ENCODE data around the gene HLA-DPA1.
A peak's percentile ranks its signal among the peaks of the same experiment; 100 is the strongest.
"Not testable (repeated sequence)": the region's sequence is repeated elsewhere in the genome, so short reads cannot be mapped to it uniquely, and the experiment has no call there.

The HLA-DPA1 gene

DNA sequence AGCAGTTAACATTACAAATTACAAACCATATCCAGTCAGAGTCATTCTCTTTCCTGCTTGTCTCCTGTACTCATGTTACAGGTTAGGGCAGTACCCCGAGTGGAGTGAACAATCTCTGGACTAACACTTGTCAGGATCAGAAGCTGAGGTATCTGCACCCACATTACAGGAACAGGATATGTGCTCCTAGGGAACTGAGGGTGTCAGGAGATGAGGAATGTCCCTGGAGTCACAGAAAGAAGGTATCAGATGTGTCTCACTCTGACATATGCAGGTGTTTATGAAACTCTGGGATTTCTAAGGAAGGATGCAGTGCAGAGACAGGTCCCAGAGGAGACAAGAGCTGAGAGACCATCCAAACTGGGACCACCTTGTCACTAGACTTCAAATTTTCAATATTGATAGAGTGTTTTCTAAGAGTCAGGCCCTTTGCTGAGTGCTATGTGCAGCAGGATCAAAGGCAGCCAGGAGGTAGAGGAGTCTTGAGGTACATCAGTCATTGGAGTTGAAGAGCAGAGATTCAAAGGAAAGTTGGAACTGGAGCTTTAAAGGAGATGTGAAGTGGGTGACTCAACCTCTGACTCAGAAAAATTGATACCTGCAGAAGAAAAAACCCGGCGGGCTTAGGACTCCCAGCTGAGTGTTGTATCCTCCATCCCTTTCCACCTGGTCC is 14.9 kb upstream of the HLA-DPA1 start:
- DNase-seq = no peak

DNA sequence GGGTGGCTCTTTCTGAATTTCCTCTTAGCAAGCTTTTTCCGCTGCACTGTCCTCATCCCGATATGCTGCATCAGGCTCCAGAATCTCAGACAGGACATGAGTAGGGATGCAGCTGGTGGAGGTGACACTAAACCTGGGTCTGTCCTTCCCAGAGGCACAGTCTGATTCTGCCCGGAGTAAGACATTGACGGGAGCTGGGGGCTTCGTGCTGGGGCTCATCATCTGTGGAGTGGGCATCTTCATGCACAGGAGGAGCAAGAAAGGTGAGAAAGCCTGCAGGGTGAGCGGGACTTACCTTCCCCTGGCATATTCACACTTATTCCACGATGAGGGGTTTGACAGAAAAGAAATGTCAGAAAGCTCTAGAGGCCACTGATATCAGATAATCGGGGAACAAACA is 12.2 kb upstream of the HLA-DPA1 start:
- DNase-seq = no peak

GRCh38 chr6:33082702-33083101 is 9.3 kb upstream of the HLA-DPA1 start:
- DNase-seq = peak; percentile 13 to 53

DNA sequence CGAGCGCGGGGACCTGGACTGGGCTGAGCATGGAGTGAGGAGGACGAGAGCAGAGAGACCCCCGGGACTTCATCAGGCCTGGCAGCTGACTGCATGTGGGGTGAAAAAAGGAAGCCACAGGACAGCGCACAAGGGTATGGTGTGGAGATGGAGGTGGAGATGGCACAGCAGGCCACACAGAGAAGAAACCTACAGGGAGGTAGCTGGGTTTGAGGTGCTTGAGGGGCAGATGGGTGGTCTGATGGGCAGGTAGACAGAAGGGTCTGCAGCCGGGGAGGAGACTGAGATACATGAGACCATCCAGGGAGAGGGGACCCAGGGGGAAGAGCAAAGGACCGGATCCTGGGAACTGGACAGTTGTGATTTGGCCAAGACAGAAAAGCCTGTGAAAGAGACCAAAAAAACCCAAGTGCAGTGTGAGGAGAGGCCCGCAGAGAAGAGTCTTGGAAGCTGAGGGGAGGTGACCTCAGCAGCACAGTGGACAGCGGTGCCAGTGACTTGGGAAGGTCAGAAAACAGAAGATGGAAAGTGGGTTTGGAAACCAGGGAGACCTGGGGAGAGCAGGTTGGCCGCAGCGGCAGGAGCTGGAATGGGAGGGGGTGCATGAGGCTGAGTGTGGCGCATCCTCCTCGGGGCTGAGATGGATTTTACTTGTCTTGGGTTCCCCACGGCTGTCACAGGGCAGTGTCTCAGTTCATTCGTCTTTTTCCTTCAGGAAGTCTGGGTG is 7.8 kb upstream of the HLA-DPA1 start:
- DNase-seq = no peak

- DNase-seq = no peak
These were observed 7.0 kb upstream of the HLA-DPA1 start for GRCh38 chr6:33080127-33081089.

GRCh38 chr6:33079580-33079979 is 6.1 kb upstream of the HLA-DPA1 start:
- no peak for DNase-seq

DNA sequence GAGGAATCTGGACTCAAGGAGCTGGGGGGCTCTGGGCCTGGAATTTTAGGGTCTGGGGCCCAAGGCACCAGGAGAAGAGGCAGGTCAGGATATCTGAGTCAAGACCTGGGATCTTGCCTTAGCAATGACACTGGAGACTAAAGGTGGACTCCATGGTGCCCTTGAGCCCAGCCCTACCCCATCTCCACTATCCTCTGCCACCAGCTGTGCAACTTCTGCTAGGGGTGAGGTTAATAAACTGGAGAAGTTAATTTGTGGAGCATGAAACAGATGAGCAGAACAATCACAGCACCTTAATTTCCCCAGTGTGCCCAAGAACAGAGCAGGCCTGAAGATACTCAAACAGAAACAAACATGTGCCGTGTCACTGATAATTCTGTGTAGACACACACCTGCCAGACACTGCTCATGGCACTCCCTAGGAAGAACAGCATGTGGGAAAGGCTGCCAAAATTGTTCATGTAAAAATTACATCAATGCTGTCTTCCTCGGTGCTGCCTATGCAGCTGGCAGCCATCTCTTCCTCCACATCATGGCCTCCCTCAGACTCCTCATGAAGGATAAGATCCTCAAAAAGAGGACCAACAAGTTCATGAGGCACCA is 5.6 kb upstream of the HLA-DPA1 start:
- DNase-seq = no peak

GRCh38 chr6:33078442-33078841 is 5.0 kb upstream of the HLA-DPA1 start:
- DNase-seq = no peak

DNA sequence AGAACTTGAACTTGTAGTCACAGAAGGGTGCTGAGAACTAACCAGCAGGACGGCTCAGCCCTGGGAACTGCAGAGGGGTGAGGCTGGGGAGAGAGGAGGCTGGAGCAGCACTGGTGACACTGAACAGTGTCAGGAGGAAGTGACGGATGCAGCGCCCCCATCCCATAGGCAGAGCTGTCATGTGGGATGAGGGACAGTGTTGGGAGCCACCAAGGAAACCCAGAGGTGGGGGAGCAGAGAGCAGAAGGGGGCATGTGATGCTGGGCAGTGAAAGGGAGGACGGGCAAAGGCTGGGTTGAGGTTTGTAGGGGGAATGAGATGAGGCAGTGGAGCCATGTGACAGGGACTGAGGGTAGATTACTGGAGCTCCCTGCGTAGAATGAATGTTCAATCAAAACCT is 4.5 kb upstream of the HLA-DPA1 start:
- no peak for DNase-seq

- DNase-seq = no peak
These were observed 3.0 kb upstream of the HLA-DPA1 start for GRCh38 chr6:33076406-33076934.

GRCh38 chr6:33075568-33076405 is 2.3 kb upstream of the HLA-DPA1 start, which contains the start of gene HLA-DPB1:
TSS of gene HLA-DPB1 (plus strand) at chr6:33075990. CDS start at chr6:33076042, 52 bp downstream.
- DNase-seq = peak in 1 of 2 experiments; percentile 51

DNA sequence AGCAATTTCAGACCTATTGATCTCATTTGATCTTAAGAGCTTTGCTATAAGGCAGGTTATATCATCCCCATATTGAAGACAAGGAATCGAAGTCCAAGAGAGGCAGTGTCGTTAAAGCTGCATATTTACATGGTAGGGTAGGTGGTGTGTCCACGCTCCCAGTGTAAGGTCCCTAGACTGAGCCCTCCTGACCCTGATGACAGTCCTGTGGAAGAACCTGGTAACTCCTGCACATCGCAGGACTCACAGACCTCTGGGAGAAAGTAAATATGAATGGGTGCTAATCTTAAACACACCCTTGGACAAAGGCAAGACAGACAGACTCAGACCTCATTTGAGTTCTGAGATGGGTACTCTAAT is 1.7 kb upstream of the HLA-DPA1 start:
- no peak for DNase-seq

- DNase-seq = no peak
These were observed 845 bp downstream of the HLA-DPA1 start for GRCh38 chr6:33072508-33073100.

DNA sequence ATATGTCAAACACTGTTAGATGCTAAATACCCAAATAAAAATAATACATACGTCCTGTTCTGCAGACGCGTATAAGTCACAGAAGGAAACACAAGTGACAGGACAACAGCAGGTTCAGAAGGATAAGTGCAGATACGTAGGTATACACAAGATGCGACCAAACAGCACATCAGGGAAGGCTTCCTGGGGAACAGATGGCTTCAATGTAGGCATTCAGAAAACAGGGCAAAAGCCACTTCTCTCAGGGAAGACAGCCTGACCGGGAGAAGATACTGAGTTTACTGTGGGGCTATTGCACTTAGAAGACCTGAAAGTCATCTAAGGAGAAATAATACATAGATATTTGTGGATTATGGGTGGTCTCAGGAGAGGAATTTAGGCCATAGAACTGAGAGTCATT is 1.9 kb downstream of the HLA-DPA1 start:
- DNase-seq = no peak

GRCh38 chr6:33070909-33071308 is 2.5 kb downstream of the HLA-DPA1 start:
- no peak for DNase-seq

DNA sequence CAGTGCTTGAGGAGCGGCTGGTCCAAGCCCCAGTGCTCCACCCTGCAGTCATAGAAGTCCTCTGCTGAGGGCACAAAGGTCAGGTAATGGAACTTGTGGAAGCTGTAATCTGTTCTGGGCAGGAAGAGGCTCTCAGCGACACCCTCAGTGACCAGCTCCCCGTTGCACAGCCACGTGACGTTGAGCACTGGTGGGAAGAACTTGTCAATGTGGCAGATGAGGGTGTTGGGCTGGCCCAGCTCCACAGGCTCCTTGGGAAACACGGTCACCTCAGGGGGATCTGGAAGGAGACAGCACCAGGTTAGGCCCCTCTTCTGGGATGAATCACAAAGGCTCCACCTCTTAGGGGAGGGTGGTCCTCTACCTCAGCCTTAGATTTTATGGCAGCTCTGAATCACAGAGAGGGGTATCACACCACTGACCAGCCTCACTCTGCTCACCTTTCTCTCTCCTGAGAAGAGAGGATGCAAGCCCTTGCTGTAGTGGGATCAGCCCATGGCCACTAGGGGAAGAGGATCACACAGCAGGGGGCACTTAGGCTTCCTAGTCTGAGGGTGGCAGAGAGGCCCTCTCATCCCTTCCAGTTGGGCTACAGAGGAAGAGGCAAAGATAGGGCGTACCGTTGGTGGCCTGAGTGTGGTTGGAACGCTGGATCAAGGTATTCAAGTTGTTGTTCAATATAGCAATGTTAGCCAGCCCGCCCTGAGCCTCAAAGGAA is 4.3 kb downstream of the HLA-DPA1 start:
- no peak for DNase-seq

- no peak for DNase-seq
These were observed 6.4 kb downstream of the HLA-DPA1 start for GRCh38 chr6:33066917-33067521.

DNA sequence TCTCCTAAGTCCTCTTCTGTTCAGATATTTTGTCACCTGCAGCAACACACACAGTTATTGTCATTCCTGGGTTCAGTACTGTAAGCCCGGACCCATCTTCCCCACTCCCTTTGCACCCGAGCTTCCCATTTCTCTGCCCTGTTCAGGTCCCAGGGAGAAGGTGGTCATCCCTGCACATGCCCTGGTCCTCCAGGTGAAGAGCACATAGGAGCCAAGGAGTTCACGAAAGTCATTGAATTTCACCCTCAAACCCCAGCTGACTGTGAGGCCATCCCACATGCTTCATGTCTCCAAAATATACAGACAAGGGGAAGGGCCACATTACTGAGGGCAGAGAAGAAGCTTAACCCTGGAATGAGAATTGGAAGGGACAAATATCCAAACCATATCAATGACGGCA is 8.1 kb downstream of the HLA-DPA1 start:
- no peak for DNase-seq

DNA sequence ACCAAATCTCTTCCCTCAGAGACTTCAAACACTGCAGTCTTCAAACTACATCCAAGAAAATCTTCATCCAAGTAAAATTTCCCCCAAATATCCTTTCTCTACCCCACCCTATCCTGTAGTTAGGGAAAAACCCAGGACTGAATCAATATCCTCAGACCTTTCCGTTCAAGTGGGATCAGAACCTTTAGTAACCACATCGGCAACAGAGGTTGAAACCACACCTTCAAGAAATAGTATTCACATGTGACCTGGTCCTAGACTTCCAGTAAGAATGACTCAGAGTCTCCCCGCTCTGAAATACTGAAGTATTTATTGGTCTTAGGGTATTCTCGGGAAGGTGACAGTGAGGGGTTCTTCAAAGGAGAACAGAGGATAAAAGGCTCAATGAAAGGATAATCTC is 8.7 kb downstream of the HLA-DPA1 start:
- no peak for DNase-seq

- not testable (repeated sequence) for DNase-seq
These were observed 10.0 kb downstream of the HLA-DPA1 start for GRCh38 chr6:33063435-33063834.
